ENCODE results near the gene ZNF200.
"Not testable (repeated sequence)": the region's sequence is repeated elsewhere in the genome, so short reads cannot be mapped to it uniquely, and the experiment has no call there.

Gene ZNF200

GRCh38 chr16:3197694-3198333 lies 37.1 kb downstream of the ZNF200 start:
- not testable (repeated sequence) for DNase-seq

- no peak for DNase-seq
Measured at GRCh38 chr16:3195975-3196374, 39.0 kb downstream of the ZNF200 start.

GRCh38 chr16:3194792-3195191 lies 40.2 kb downstream of the ZNF200 start:
- DNase-seq = no peak

GRCh38 chr16:3193221-3194212 lies 41.4 kb downstream of the ZNF200 start:
- no peak for DNase-seq

GRCh38 chr16:3192476-3193019 lies 42.4 kb downstream of the ZNF200 start:
- no peak for DNase-seq

GRCh38 chr16:3190949-3191353 lies 44.0 kb downstream of the ZNF200 start:
- DNase-seq = no peak

- no peak for DNase-seq
Measured at GRCh38 chr16:3189869-3190268, 45.1 kb downstream of the ZNF200 start.

- no peak for DNase-seq
Measured at GRCh38 chr16:3188925-3189825, 45.8 kb downstream of the ZNF200 start.

- DNase-seq = no peak
Measured at GRCh38 chr16:3188675-3188924, 46.4 kb downstream of the ZNF200 start.

- peak; percentile 29 for DNase-seq
Measured at GRCh38 chr16:3187798-3188674, 46.9 kb downstream of the ZNF200 start, which contains the start of gene OR1F1. Gene OR1F1, plus strand, starts transcription at chr16:3188204.

- DNase-seq = no peak
Measured at GRCh38 chr16:3186946-3187690, 47.8 kb downstream of the ZNF200 start.

GRCh38 chr16:3183445-3184139 lies 51.4 kb downstream of the ZNF200 start:
- no peak for DNase-seq

GRCh38 chr16:3182608-3183444 lies 52.1 kb downstream of the ZNF200 start:
- peak; percentile 29 for DNase-seq

- not testable (repeated sequence) for DNase-seq
Measured at GRCh38 chr16:3182293-3182607, 52.7 kb downstream of the ZNF200 start.

- no peak for DNase-seq
Measured at GRCh38 chr16:3180445-3180878, 54.5 kb downstream of the ZNF200 start.

- DNase-seq = no peak
Measured at GRCh38 chr16:3179651-3180050, 55.3 kb downstream of the ZNF200 start.

- DNase-seq = no peak
Measured at GRCh38 chr16:3175157-3176093, 59.5 kb downstream of the ZNF200 start.

- DNase-seq = no peak
Measured at GRCh38 chr16:3174618-3175148, 60.3 kb downstream of the ZNF200 start.

Measured in NCI-H510A treated with DMSO at 0.1 percent for 48 hours (cell line).